SJSA1 (cell line): Measurements from ENCODE around the gene RNLS. TPM values are rescaled to one million over a fixed set of nuclear protein-coding genes. Genes with fewer than 3 reads are reported as not detected.

Experiments
- DNase-seq, 2 experiments: peaks; one replicate each; pipeline ENCODE4 v3.0.0-alpha.2; 2015 to 2020; ENCODE audit warnings: low spot score in 2 of 2, low read depth in 1 of 2
- H3K27ac ChIP-seq: fragments of 250-450 bp; sonication (Bioruptor Pico); 2 replicates; pipeline ENCODE4 v1.5.1; 2020; ENCODE audit warnings: mild to moderate bottlenecking, moderate library complexity
- H3K27me3 ChIP-seq: fragments of 250-450 bp; sonication (Bioruptor Pico); replicated peaks from 2 replicates; pipeline ENCODE4 v1.5.1; 2020; ENCODE audit warnings: mild to moderate bottlenecking, moderate library complexity
- H3K36me3 ChIP-seq: fragments of 250-450 bp; sonication (Bioruptor Pico); 2 replicates; pipeline ENCODE4 v1.5.1; 2020; ENCODE audit warnings: mild to moderate bottlenecking
- H3K4me1 ChIP-seq: fragments of 250-450 bp; sonication (Bioruptor Pico); replicated peaks from 2 replicates; pipeline ENCODE4 v1.6.1; 2021; ENCODE audit warnings: mild to moderate bottlenecking
- H3K4me3 ChIP-seq: fragments of 250-450 bp; sonication (Bioruptor Pico); 2 replicates; pipeline ENCODE4 v1.5.1; 2020; ENCODE audit warnings: mild to moderate bottlenecking
- H3K9me3 ChIP-seq: fragments of 250-450 bp; sonication (Bioruptor Pico); replicated peaks from 2 replicates; pipeline ENCODE4 v1.5.1; 2020; ENCODE audit warnings: mild to moderate bottlenecking
- total RNA-seq: library from RNA; depleted of rRNA; stranded (reverse); fragments of >200 nt; shearing (Covaris generic); gene quantifications from 2 replicates; pipeline ENCODE4 v1.2.3, GENCODE V29; 2014

The RNLS gene
- total RNA-seq, 1 experiment from 2014 or later = not detected

- no peak overlapping the region for H3K27ac ChIP-seq
- no peaks in the 10 kb centered on the region; the same call in 1 of the 2 replicates for H3K27me3 ChIP-seq
- H3K4me3 ChIP-seq = no peak overlapping the region
- no peaks in the 10 kb centered on the region for H3K4me1 ChIP-seq
- H3K36me3 ChIP-seq = no peaks in the 10 kb centered on the region
- DNase-seq = no peak
- H3K9me3 ChIP-seq = no peaks in the 10 kb centered on the region
Observed at GRCh38 chr10:88523739-88524400, 59.2 kb downstream of the RNLS start.

GRCh38 chr10:88522715-88523114, 60.4 kb downstream of the RNLS start:
- Histone ChIP-seq H3K27me3 (no peaks in the 10 kb centered on the region; the same call in 1 of the 2 replicates), H3K4me3 (no peak overlapping the region), H3K36me3 (no peaks in the 10 kb centered on the region), H3K9me3 (no peaks in the 10 kb centered on the region), H3K27ac (no peak overlapping the region), H3K4me1 (no peaks in the 10 kb centered on the region)
- DNase-seq = no peak

- no peaks in the 10 kb centered on the region; the same call in 1 of the 2 replicates for H3K27me3 ChIP-seq
- H3K27ac ChIP-seq = no peak overlapping the region
- H3K9me3 ChIP-seq = no peaks in the 10 kb centered on the region
- no peaks in the 10 kb centered on the region for H3K36me3 ChIP-seq
- H3K4me3 ChIP-seq = no peak overlapping the region
- no peak for DNase-seq
- no peaks in the 10 kb centered on the region for H3K4me1 ChIP-seq
Observed at GRCh38 chr10:88521791-88522190, 61.3 kb downstream of the RNLS start.

DNA sequence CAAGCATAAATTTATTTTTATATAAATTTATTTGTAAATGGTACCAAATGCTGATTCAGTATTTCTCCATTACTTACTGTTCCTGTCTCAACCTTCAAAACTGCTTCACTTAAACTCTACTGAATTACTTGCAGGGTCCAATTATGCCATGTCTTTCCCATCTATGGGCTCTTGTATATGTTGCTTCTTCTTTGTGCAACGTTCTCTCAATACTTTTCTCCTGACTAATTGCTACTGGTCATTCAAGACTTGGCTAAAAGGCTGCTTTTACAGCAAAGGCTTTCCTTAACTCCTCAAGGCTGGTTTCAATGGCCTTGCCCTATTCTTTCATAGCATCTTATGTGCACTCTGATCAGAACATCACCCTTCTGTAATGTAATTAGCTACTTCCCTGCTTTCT, 67.9 kb downstream of the RNLS start:
- Histone ChIP-seq H3K27ac (no peak overlapping the region), H3K36me3 (no peaks in the 10 kb centered on the region), H3K4me1 (no peaks in the 10 kb centered on the region), H3K9me3 (no peaks in the 10 kb centered on the region), H3K4me3 (no peak overlapping the region), H3K27me3 (no peaks in the 10 kb centered on the region; the same call in 1 of the 2 replicates)
- DNase-seq = no peak

- H3K27me3 ChIP-seq = no peaks in the 10 kb centered on the region
- no peak overlapping the region for H3K27ac ChIP-seq
- H3K9me3 ChIP-seq = no peaks in the 10 kb centered on the region
- H3K4me3 ChIP-seq = no peak overlapping the region
- H3K4me1 ChIP-seq = no peaks in the 10 kb centered on the region
- no peak for DNase-seq
- no peaks in the 10 kb centered on the region for H3K36me3 ChIP-seq
Observed at GRCh38 chr10:88512599-88512998, 70.5 kb downstream of the RNLS start.

DNA sequence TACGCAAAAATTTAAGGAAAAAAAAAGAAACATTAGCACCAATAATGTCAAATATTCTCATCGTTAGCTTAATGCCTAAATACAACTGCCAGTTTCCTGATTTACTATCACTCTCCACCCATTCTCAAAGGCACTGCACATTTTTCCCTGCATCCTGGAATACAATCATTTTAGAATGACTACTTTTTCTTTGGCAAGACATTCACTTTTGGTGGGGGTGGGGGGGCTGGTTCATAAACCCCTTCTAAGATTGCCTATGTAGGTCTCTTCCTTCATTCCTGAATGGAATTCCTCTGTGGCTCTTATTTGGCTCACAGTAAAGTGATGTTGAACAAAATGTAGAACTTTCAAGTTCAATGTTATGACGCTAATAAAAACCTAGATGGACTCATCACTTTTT, 74.3 kb downstream of the RNLS start:
- Histone ChIP-seq H3K4me3 (no peak overlapping the region), H3K36me3 (no peaks in the 10 kb centered on the region), H3K4me1 (no peaks in the 10 kb centered on the region), H3K27ac (no peak overlapping the region), H3K9me3 (no peaks in the 10 kb centered on the region), H3K27me3 (no peaks in the 10 kb centered on the region)
- DNase-seq = no peak

GRCh38 chr10:88507826-88508453, 75.2 kb downstream of the RNLS start:
- H3K36me3 ChIP-seq = no peaks in the 10 kb centered on the region
- H3K27ac ChIP-seq = no peak overlapping the region
- no peak for DNase-seq
- no peaks in the 10 kb centered on the region for H3K27me3 ChIP-seq
- H3K4me1 ChIP-seq = no peaks in the 10 kb centered on the region
- H3K4me3 ChIP-seq = no peak overlapping the region
- H3K9me3 ChIP-seq = no peaks in the 10 kb centered on the region

- H3K36me3 ChIP-seq = no peaks in the 10 kb centered on the region
- no peak overlapping the region for H3K4me3 ChIP-seq
- H3K9me3 ChIP-seq = no peaks in the 10 kb centered on the region
- no peak for DNase-seq
- no peak overlapping the region for H3K27ac ChIP-seq
- no peaks in the 10 kb centered on the region for H3K4me1 ChIP-seq
- H3K27me3 ChIP-seq = no peaks in the 10 kb centered on the region
Observed at GRCh38 chr10:88507404-88507803, 75.7 kb downstream of the RNLS start.

DNA sequence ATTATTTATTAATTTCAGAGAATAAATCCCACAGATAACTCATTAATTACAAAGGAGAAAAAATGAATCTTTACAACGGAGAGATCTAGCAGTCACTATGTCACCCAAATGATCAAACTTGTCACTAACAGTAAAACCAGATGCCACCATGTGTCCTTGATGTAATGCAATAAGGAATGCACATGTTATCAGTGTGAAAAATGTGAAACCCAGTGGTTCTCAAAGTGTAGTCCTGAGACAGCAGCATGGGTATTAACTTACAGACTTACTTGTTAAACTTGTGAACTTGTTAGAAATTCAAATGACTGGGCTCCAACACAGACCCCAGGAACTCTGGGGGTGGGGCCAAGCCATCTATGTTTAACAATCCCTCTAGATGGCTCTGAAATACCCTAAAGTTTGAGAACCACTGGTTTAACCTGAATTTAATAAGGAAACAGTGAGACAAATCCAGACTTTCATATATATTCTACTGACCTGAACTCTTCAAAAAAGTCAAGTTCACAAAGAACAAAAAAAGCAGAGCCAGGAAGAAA, 77.4 kb downstream of the RNLS start:
- Histone ChIP-seq H3K27me3 (no peaks in the 10 kb centered on the region), H3K4me3 (no peak overlapping the region), H3K9me3 (no peaks in the 10 kb centered on the region), H3K4me1 (no peaks in the 10 kb centered on the region), H3K36me3 (no peaks in the 10 kb centered on the region), H3K27ac (no peak overlapping the region)
- no peak for DNase-seq

DNA sequence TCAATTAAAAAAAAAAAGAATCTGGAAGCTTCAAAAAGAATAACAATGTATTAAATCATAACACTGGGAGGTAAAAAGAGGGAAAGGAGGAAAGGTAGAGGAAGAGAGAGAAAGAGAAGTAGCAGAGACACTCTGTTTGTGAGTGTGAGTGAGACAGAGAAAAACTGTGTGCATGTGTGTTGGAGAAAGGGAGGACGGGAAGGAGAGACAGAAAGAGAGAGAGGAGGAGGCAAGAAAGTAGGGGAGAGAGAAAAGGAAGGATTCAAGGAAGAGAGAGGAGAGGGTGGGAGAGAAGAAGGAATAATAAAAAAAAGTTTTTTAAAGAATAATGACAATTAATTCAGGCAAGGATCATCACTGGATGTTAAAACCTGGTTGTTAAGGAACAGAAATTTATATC, 77.9 kb downstream of the RNLS start:
- no peaks in the 10 kb centered on the region for H3K4me1 ChIP-seq
- no peak overlapping the region for H3K4me3 ChIP-seq
- H3K36me3 ChIP-seq = no peaks in the 10 kb centered on the region
- DNase-seq = no peak
- H3K9me3 ChIP-seq = no peaks in the 10 kb centered on the region
- H3K27ac ChIP-seq = no peak overlapping the region
- H3K27me3 ChIP-seq = no peaks in the 10 kb centered on the region

DNA sequence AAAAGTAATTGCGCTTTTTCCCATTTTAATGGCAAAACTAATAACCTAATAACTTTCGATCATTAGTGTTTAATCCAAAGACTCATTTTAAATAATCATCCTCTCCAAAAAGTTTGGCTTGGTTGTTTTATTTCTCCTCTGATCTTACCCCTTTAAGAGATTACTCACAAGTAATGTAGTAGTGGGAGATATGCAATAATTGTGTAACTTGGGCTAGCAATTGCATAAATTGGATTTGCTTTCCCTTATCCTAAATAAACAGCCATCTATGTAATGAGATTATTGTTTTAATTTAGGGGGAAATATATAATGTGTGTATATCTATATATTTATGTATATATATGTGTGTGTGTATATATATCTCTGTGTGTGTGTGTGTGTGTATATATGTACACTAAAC, 82.5 kb downstream of the RNLS start:
- no peaks in the 10 kb centered on the region for H3K4me1 ChIP-seq

DNA sequence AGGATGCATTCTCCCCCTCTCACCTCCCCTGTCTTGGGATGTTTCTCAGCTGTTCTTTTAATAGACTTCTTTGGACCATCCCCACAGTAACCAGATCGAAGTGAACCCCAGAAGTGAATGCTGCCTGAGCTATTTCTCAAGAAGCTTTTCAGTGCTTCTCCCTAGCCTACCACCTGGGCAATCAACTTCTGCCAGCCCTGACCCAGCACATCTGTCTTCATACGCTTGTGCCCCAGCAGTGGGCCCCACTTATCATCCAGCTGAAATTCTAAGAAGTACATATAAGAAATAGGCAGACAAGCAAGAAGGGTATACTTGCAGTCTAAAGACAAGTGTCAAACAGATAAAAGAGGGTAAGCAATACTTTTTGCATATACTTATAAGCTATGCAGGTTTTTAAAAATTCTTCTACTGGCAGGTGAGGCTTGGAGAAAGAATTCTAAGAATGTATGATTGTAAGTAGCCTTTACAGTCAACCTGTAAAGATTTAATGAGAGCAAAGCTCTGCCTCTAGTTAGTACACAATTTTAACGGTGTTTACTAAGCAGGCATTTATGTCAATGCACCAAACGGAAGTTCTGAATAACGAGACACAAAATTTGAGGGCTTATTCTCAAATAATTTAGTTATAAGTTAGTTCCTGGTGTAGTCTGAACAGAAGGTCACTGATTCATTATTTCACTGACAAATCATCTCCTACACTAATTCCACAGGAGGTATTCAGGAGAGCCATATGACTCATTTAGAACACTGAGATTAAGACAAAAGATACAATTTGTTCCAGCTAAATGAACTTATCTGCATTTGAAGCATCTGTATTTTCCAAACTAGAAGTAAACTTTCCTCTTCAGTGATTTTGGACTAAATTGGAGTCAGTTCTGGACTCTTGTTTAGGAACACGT, 83.3 kb downstream of the RNLS start:
- H3K4me3 ChIP-seq = no peak overlapping the region
- no peaks in the 10 kb centered on the region for H3K36me3 ChIP-seq
- DNase-seq = no peak
- H3K27me3 ChIP-seq = peaks cover 4% of the 10 kb centered on the region
- no peak overlapping the region for H3K27ac ChIP-seq
- H3K4me1 ChIP-seq = no peaks in the 10 kb centered on the region
- no peaks in the 10 kb centered on the region for H3K9me3 ChIP-seq

More for the DNA sequence above, 82.5 kb downstream of the RNLS start:
- Histone ChIP-seq H3K9me3 (no peaks in the 10 kb centered on the region), H3K36me3 (no peaks in the 10 kb centered on the region), H3K27ac (no peak overlapping the region), H3K4me3 (no peak overlapping the region), H3K27me3 (peaks cover 4% of the 10 kb centered on the region; the same call in 1 of the 2 replicates)
- no peak for DNase-seq

DNA sequence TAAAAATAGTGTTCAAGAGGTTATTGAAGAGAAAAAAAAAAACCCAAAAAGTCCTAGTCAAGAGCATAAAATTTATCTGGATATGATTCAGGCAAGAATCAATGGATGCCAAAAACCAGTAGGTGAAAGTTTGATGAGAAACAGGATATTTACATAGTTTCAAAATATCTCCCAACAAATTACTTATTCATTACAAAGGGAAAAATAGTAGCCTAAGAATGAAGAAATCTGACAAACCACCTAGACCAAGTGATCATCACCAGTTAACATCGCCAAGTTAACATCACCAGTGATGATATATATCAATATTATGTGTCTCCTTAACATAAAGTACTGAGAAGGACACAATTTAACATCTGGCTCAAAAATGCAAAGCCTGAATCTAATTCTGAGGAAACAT, 85.2 kb downstream of the RNLS start:
- no peaks in the 10 kb centered on the region for H3K4me1 ChIP-seq
- no peak overlapping the region for H3K27ac ChIP-seq
- H3K27me3 ChIP-seq = peaks cover 4% of the 10 kb centered on the region
- H3K9me3 ChIP-seq = no peaks in the 10 kb centered on the region
- H3K36me3 ChIP-seq = no peaks in the 10 kb centered on the region
- DNase-seq = no peak
- H3K4me3 ChIP-seq = no peak overlapping the region

DNA sequence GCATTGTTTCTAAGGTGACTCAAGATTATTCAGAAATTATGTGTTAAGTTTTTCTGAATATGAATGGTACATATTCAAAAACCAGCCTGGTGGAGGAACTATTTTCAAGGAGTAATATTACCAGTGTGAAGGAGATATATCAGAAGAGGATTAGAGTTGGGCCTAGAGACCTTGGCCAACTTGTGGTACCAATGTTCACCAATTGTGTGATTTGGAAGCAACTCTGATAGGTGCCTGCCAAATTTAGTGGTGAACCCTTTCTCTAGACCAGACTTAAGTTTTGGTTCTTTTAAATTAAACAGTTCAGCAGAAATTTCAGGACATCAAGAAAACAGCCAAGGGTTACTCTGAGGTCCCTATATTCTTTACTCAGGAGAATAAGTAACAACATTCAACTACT, 88.6 kb downstream of the RNLS start:
- H3K4me1 ChIP-seq = no peaks in the 10 kb centered on the region
- no peak overlapping the region for H3K27ac ChIP-seq
- H3K9me3 ChIP-seq = no peaks in the 10 kb centered on the region
- H3K36me3 ChIP-seq = no peaks in the 10 kb centered on the region
- H3K27me3 ChIP-seq = peaks cover 4% of the 10 kb centered on the region
- no peak overlapping the region for H3K4me3 ChIP-seq
- DNase-seq = no peak
